Fibroblast of the conjunctiva (primary cell): ENCODE data around the gene IQGAP2.
"Not testable (repeated sequence)": the region's sequence is repeated elsewhere in the genome, so short reads cannot be mapped to it uniquely, and the experiment has no call there.

Source experiments
- DNase-seq: peaks from one replicate; pipeline ENCODE4 v3.0.0-alpha.2; 2010; ENCODE audit warnings: low read depth

Gene IQGAP2

GRCh38 chr5:76419597-76420298, 16.7 kb downstream of the IQGAP2 start:
- DNase-seq, result no peak

GRCh38 chr5:76422227-76422626, 19.1 kb downstream of the IQGAP2 start:
- DNase-seq, result no peak

GRCh38 chr5:76422742-76423141, 19.7 kb downstream of the IQGAP2 start:
- no peak for DNase-seq

- DNase-seq, result no peak
Observed at GRCh38 chr5:76425146-76425545, 22.1 kb downstream of the IQGAP2 start.

- DNase-seq, result no peak
Observed at GRCh38 chr5:76425928-76426804, 23.1 kb downstream of the IQGAP2 start.

- no peak for DNase-seq
Observed at GRCh38 chr5:76427206-76428140, 24.4 kb downstream of the IQGAP2 start.

GRCh38 chr5:76428550-76428949, 25.5 kb downstream of the IQGAP2 start:
- not testable (repeated sequence) for DNase-seq

GRCh38 chr5:76433261-76433660, 30.2 kb downstream of the IQGAP2 start:
- DNase-seq, result no peak

- DNase-seq, result not testable (repeated sequence)
Observed at GRCh38 chr5:76437507-76437906, 34.4 kb downstream of the IQGAP2 start.

- DNase-seq, result no peak
Observed at GRCh38 chr5:76438025-76438424, 34.9 kb downstream of the IQGAP2 start.

- no peak for DNase-seq
Observed at GRCh38 chr5:76439201-76439600, 36.1 kb downstream of the IQGAP2 start.

- DNase-seq, result no peak
Observed at GRCh38 chr5:76439929-76440328, 36.8 kb downstream of the IQGAP2 start.

GRCh38 chr5:76441101-76441500, 38.0 kb downstream of the IQGAP2 start:
- DNase-seq, result no peak

- no peak for DNase-seq
Observed at GRCh38 chr5:76441890-76442673, 39.0 kb downstream of the IQGAP2 start.

- no peak for DNase-seq
Observed at GRCh38 chr5:76443066-76443800, 40.1 kb downstream of the IQGAP2 start.

GRCh38 chr5:76445063-76445462, 42.0 kb downstream of the IQGAP2 start:
- no peak for DNase-seq

GRCh38 chr5:76445830-76446229, 42.7 kb downstream of the IQGAP2 start:
- no peak for DNase-seq

GRCh38 chr5:76446776-76447175, 43.7 kb downstream of the IQGAP2 start:
- no peak for DNase-seq

GRCh38 chr5:76449606-76450005, 46.5 kb downstream of the IQGAP2 start:
- no peak for DNase-seq

GRCh38 chr5:76450054-76450453, 47.0 kb downstream of the IQGAP2 start:
- no peak for DNase-seq
